Liver (tissue), 9 donors: ENCODE data around the gene MORN4. TPM values are rescaled to one million over a fixed set of nuclear protein-coding genes. Genes with fewer than 3 reads are reported as not detected.
A peak's percentile ranks its signal among the peaks of the same experiment; 100 is the strongest.

Source experiments
- DNase-seq: peaks from one replicate; pipeline ENCODE4 v3.0.0-alpha.2; 2017; ENCODE audit warnings: low spot score
- H3K27ac ChIP-seq, 2 donors: one replicate each; pipeline ENCODE4 v1.7.0; 2013; ENCODE audit warnings: inconsistent platforms in 2 of 2, low read length in 2 of 2, control low read depth in 1 of 2, low read depth in 1 of 2, mild to moderate bottlenecking in 1 of 2
- H3K27me3 ChIP-seq, 4 donors: one replicate each; pipeline versions ENCODE4 v1.6.1 to v1.7.0; 2013; ENCODE audit warnings: low read length in 3 of 4, inconsistent platforms in 1 of 4, mild to moderate bottlenecking in 1 of 4, moderate library complexity in 1 of 4; ENCODE audit not compliant: control insufficient read depth in 4 of 4, insufficient read depth in 4 of 4
- H3K36me3 ChIP-seq, 4 donors: one replicate each; pipeline versions ENCODE4 v1.6.1 to v1.7.0; 2013; ENCODE audit warnings: low read length in 3 of 4, mild to moderate bottlenecking in 3 of 4, low read depth in 1 of 4, moderate library complexity in 1 of 4; ENCODE audit not compliant: control insufficient read depth in 4 of 4, insufficient read depth in 3 of 4
- H3K4me1 ChIP-seq, 4 donors: one replicate each; pipeline versions ENCODE4 v1.6.1 to v1.7.0; 2013; ENCODE audit warnings: low read length in 3 of 4, mild to moderate bottlenecking in 3 of 4, moderate library complexity in 1 of 4; ENCODE audit not compliant: control insufficient read depth in 4 of 4, insufficient read depth in 4 of 4
- H3K4me3 ChIP-seq, 3 donors: one replicate each; pipeline versions ENCODE4 v1.6.1 to v1.7.0; 2013; ENCODE audit warnings: low read length in 3 of 3, control low read depth in 1 of 3, low read depth in 1 of 3, mild to moderate bottlenecking in 1 of 3
- H3K9ac ChIP-seq, 2 donors: one replicate each; pipeline ENCODE4 v1.7.0; 2013; ENCODE audit warnings: low read length in 2 of 2, mild to moderate bottlenecking in 2 of 2, moderate library complexity in 2 of 2, control low read depth in 1 of 2, low read depth in 1 of 2
- H3K9me3 ChIP-seq, 4 donors: one replicate each; pipeline versions ENCODE4 v1.6.1 to v1.7.0; 2013; ENCODE audit warnings: low read length in 3 of 4; ENCODE audit not compliant: control insufficient read depth in 4 of 4
- ATF3 ChIP-seq: IDR thresholded peaks from 2 replicates; pipeline ENCODE4 v1.6.1; 2016; ENCODE audit warnings: antibody characterized with exemption
- CTCF ChIP-seq: fragments of 150-350 bp; IDR thresholded peaks from 2 replicates; pipeline ENCODE4 v1.5.1; 2017; ENCODE audit warnings: improper control_type of control experiment, low read depth, low read length; ENCODE audit not compliant: missing input control
- EGR1 ChIP-seq, 2 donors: IDR thresholded peaks; 2 replicates each; pipeline ENCODE4 v1.6.1; 2016 to 2018; ENCODE audit warnings: antibody characterized with exemption in 2 of 2, low read depth in 2 of 2
- FOXA1 ChIP-seq: IDR thresholded peaks from 2 replicates; pipeline ENCODE4 v1.6.1; 2016; ENCODE audit warnings: antibody characterized with exemption
- FOXA2 ChIP-seq: IDR thresholded peaks from 2 replicates; pipeline ENCODE4 v1.6.1; 2016; ENCODE audit warnings: antibody characterized with exemption
- GABPA ChIP-seq, 2 donors: IDR thresholded peaks in 1 of 2; conservative IDR thresholded peaks in 1 of 2; 2 replicates each; pipeline ENCODE4 v1.6.1; 2016; ENCODE audit warnings: antibody characterized with exemption in 2 of 2, mild to moderate bottlenecking in 1 of 2, moderate library complexity in 1 of 2
- HNF4A ChIP-seq, 2 donors: conservative IDR thresholded peaks; 2 replicates each; pipeline ENCODE4 v1.6.1; 2016; ENCODE audit warnings: antibody characterized with exemption in 2 of 2, mild to moderate bottlenecking in 2 of 2
- HNF4G ChIP-seq: IDR thresholded peaks from 2 replicates; pipeline ENCODE4 v1.6.1; 2016; ENCODE audit warnings: antibody characterized with exemption
- JUND ChIP-seq, 2 donors: IDR thresholded peaks; 2 replicates each; pipeline ENCODE4 v1.6.1; 2016; ENCODE audit warnings: antibody characterized with exemption in 2 of 2
- NR2F2 ChIP-seq: IDR thresholded peaks from 2 replicates; pipeline ENCODE4 v1.6.1; 2016; ENCODE audit warnings: antibody characterized with exemption
- RAD21 ChIP-seq, 2 donors: IDR thresholded peaks; 2 replicates each; pipeline ENCODE4 v1.6.1; 2016; ENCODE audit warnings: antibody characterized with exemption in 2 of 2, mild to moderate bottlenecking in 2 of 2
- REST ChIP-seq: IDR thresholded peaks from 2 replicates; pipeline ENCODE4 v1.6.1; 2016; ENCODE audit warnings: antibody characterized with exemption, mild to moderate bottlenecking
- RXRA ChIP-seq, 2 donors: IDR thresholded peaks; 2 replicates each; pipeline ENCODE4 v1.6.1; 2017 to 2018; ENCODE audit warnings: antibody characterized with exemption in 2 of 2, mild to moderate bottlenecking in 1 of 2
- SP1 ChIP-seq: IDR thresholded peaks from 2 replicates; pipeline ENCODE4 v1.6.1; 2018; ENCODE audit warnings: antibody characterized with exemption, mild to moderate bottlenecking
- TAF1 ChIP-seq: conservative IDR thresholded peaks from 2 replicates; pipeline ENCODE4 v1.6.1; 2016; ENCODE audit warnings: antibody characterized with exemption, mild to moderate bottlenecking
- YY1 ChIP-seq: IDR thresholded peaks from 2 replicates; pipeline ENCODE4 v1.6.1; 2016; ENCODE audit warnings: antibody characterized with exemption, mild to moderate bottlenecking
- ZBTB33 ChIP-seq: IDR thresholded peaks from 2 replicates; pipeline ENCODE4 v1.6.1; 2016; ENCODE audit warnings: antibody characterized with exemption
- WGBS: extraction: QIAGEN DNeasy Blood & Tissue Kit; methylation state at CpG from one replicate; pipeline ENCODE4 v1.1.7; 2013; 5-methylcytosine and 5-hydroxymethylcytosine counted together
- polyA plus RNA-seq, 2 donors: library from polyadenylated mRNA; stranded (reverse) in 1 of 2; unstranded in 1 of 2; fragments of 200-250 nt in 1 of 2; fragments of >200 nt in 1 of 2; fragmentation: Nextera tagmentation in 1 of 2; extraction: Ambion mirVana in 1 of 2; gene quantifications; one replicate each; pipeline versions ENCODE4 v1.2.1 to v1.2.3, GENCODE V29; 2013 to 2015
- total RNA-seq, 2 donors: library from RNA; depleted of rRNA; stranded (reverse); fragments of >200 nt; gene quantifications; one replicate each; pipeline ENCODE4 v1.2.3, GENCODE V29; 2014
- TF ChIP-seq, protein P1 (sequence below): IDR thresholded peaks from 2 replicates; pipeline ENCODE4 v1.6.1; 2016; ENCODE audit warnings: antibody characterized with exemption
- donor health status: healthy.
- donor health status: healthy.
- donor health status: healthy.
- donor health status: healthy.
- donor health status: healthy.

Gene MORN4
- total and polyA plus RNA-seq, 4 donors: 0.42 to 3.1 (median 2.1) TPM

GRCh38 chr10:97664282-97664850 lies 31.1 kb upstream of the MORN4 start:
- Histone ChIP-seq H3K4me3 (no peak overlapping the region), H3K9ac (no peak overlapping the region), H3K4me1 (peaks cover 0 to 21% (median 11%) of the 10 kb centered on the region in 4 donors), H3K36me3 (peaks cover 0 to 5% (median 4%) of the 10 kb centered on the region in 4 donors), H3K27ac (peak overlapping the region in 1 of 2 donors; percentile 34), H3K27me3 (no peaks in the 10 kb centered on the region), H3K9me3 (no peaks in the 10 kb centered on the region)
- WGBS: 19% methylated on average over 1 of the region's 1 CpG
- TF ChIP-seq EGR1 (IDR thresholded peaks at IDR 0.05; ENCODE audit: low read depth in 2 of 2): peak in 1 of 2 donors; percentile 84
- TF ChIP-seq TAF1: no peak
- peak in 1 of 2 donors; percentile 60 for TF ChIP-seq GABPA (IDR thresholded peaks at IDR 0.05 in 1 of 2, conservative IDR thresholded peaks at IDR 0.05 in 1 of 2)
- peak; percentile 45 for TF ChIP-seq REST
- TF ChIP-seq FOXA1: peak; percentile 16
- TF ChIP-seq CTCF: no peak
- TF ChIP-seq RAD21 (IDR thresholded peaks at IDR 0.05): peak in 1 of 2 donors; percentile 31
- peak; percentile 37 for TF ChIP-seq ZBTB33
- TF ChIP-seq HNF4A (conservative IDR thresholded peaks at IDR 0.05): peak; percentile 97 to 98
- peak; percentile 33 for TF ChIP-seq NR2F2
- TF ChIP-seq YY1: peak; percentile 80
- peak; percentile 83 for TF ChIP-seq HNF4G
- TF ChIP-seq JUND (IDR thresholded peaks at IDR 0.05): peak in 1 of 2 donors; percentile 88
- peak; percentile 74 for TF ChIP-seq SP1
- TF ChIP-seq ATF3: peak; percentile 39
- TF ChIP-seq RXRA (IDR thresholded peaks at IDR 0.05): peak in 1 of 2 donors; percentile 79
- TF ChIP-seq, protein P1, sequence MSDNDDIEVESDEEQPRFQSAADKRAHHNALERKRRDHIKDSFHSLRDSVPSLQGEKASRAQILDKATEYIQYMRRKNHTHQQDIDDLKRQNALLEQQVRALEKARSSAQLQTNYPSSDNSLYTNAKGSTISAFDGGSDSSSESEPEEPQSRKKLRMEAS: peak; percentile 81
- TF ChIP-seq FOXA2: no peak
- no peak for DNase-seq
